ENCODE data around the gene C17orf114.

The C17orf114 gene

GRCh38 chr17:4789951-4790704, 12.0 kb downstream of the C17orf114 start (continued):
- TF ChIP-seq AFF4 (CRISPR knock-in tag; IDR thresholded peaks at IDR 0.05) (no peak), GZF1 (CRISPR knock-in tag; IDR thresholded peaks at IDR 0.05) (no peak), HNRNPUL1 (IDR thresholded peaks at IDR 0.05; ENCODE audit: low read depth, low read length) (peak; percentile 22; the same call in 1 of the 2 replicates), ZNF746 (CRISPR knock-in tag; IDR thresholded peaks at IDR 0.05) (no peak; the same call in 1 of the 2 replicates), E2F2 (CRISPR knock-in tag; IDR thresholded peaks at IDR 0.05; ENCODE audit: borderline replicate concordance) (no peak), NFYB (CRISPR knock-in tag; IDR thresholded peaks at IDR 0.05) (no peak), RNF219 (CRISPR knock-in tag; IDR thresholded peaks at IDR 0.05) (no peak), ZBTB40 (IDR thresholded peaks at IDR 0.05) (no peak), ZBTB40 (CRISPR knock-in tag; IDR thresholded peaks at IDR 0.05) (no peak), ATF2 (CRISPR knock-in tag; IDR thresholded peaks at IDR 0.05) (0 out of 2 replicates have a peak, but pooled peaks have one; percentile 43)
